Hepatocyte (in vitro differentiated cells): ENCODE measurements around the gene TMEM192.

Experiments
- EZH2 ChIP-seq: fragments of 200-600 bp; sonication (generic); IDR thresholded peaks from 2 replicates; pipeline ENCODE4 v1.6.1; 2016; ENCODE audit warnings: antibody characterized with exemption, mild to moderate bottlenecking, borderline replicate concordance
- EZH2phosphoT487 ChIP-seq: fragments of 200-600 bp; sonication (generic); IDR thresholded peaks from one replicate; pipeline ENCODE4 v1.6.1; 2018; ENCODE audit warnings: antibody characterized with exemption, mild to moderate bottlenecking, low read depth, moderate library complexity; ENCODE audit not compliant: unreplicated experiment, severe bottlenecking
- TF ChIP-seq, protein P1 (sequence below): fragments of 200-600 bp; sonication (generic); IDR thresholded peaks from 2 replicates; pipeline ENCODE4 v1.5.1; 2016; ENCODE audit warnings: antibody characterized with exemption, mild to moderate bottlenecking; ENCODE audit not compliant: poor library complexity

DNA sequence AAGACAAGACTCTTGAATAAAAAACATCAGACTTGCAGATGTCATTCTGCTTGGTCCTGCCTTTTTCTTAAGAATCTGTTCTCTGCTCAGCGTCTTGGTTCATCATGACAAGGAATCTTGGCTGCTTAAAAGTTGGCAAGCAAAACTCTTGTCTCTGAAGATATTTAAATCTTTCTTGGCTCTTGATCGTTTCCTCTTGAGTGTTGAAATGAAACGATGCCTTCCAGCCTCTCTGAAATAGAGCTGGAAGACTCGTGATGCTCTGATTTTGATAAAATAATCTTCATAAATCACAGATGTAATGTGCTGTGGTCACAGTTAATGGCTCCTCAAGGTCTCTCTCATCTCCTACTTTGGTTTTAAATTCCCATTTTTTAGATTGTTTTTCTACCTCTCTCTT is 39.9 kb upstream of the TMEM192 start:
- TF ChIP-seq, protein P1, sequence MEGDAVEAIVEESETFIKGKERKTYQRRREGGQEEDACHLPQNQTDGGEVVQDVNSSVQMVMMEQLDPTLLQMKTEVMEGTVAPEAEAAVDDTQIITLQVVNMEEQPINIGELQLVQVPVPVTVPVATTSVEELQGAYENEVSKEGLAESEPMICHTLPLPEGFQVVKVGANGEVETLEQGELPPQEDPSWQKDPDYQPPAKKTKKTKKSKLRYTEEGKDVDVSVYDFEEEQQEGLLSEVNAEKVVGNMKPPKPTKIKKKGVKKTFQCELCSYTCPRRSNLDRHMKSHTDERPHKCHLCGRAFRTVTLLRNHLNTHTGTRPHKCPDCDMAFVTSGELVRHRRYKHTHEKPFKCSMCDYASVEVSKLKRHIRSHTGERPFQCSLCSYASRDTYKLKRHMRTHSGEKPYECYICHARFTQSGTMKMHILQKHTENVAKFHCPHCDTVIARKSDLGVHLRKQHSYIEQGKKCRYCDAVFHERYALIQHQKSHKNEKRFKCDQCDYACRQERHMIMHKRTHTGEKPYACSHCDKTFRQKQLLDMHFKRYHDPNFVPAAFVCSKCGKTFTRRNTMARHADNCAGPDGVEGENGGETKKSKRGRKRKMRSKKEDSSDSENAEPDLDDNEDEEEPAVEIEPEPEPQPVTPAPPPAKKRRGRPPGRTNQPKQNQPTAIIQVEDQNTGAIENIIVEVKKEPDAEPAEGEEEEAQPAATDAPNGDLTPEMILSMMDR = no peak
- TF ChIP-seq EZH2 (no peak), EZH2phosphoT487 (no peak)
